ENCODE measurements around the gene MAN2C1.
"Not testable (repeated sequence)": the region's sequence is repeated elsewhere in the genome, so short reads cannot be mapped to it uniquely, and the experiment has no call there.

MAN2C1 gene

DNA sequence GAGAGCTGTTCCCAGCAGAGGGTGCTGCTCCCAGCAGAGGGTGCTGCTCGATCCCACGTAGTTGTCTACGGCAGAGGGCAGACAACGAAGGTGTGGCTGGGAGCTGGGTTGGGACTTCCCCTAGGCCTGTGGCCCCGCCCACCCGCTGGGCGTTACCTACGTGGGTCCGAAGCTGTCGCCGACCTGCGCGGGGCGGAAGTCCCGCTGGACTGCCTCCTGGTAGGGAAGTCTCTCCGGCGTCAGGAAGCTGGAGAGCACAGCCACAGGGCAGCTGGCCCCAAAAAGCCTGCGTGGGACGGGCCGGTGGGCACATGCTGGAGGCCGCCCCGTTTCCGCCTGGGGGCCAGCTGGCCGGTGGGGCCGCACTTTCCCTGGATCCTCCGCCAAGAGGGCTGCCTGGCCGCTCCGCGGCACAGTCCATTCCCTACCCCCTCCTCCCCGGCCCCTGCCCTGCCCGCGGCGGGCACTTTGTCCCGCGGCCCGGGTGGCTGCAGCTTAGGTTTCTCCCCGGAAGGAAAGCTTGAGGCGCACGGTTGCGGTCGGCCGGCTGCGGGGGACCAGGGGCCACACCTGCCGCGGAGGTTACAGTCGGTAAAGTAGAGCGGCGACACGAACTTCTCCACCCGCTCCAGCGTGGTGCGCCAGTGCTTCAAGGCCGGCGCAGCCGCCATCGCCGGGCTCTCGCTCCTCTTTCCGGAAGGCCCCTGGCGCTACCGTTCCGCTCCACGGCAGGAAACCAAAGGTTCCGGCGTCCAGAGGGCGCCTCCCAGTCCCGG lies at the start of gene MAN2C1:
TSS of gene MAN2C1 (minus strand) at position 695 of the 776 bp plus-strand sequence. CDS start at position 671, 24 bp downstream.
- H3K9me3 ChIP-seq (ENCODE audit: low read depth, low read length) = no peaks in the 10 kb centered on the region

DNA sequence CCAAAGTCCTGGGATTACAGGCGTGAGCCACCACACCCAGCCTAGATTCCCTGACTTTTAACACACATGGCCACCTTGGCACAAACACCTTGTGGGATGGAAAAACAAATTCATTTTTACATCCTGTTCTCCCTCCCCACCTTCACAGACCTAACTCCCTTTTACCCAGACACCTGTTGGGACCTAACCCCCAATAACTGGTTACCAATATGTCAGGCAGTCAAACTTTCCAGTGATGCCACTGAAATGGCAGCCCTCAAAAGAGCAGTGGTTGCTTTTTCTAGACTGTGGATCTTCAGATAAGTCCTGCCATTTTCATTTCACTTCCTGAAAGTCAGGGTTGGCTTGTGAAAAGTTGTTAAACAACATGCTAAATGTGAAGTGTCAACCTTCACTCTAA lies 48.2 kb upstream of the MAN2C1 start:
- TF ChIP-seq POLR2AphosphoS5 (IDR thresholded peaks at IDR 0.05; ENCODE audit: borderline replicate concordance, low read depth, low read length) (no peak), FOXP2 (optimal IDR thresholded peaks at IDR 0.05; ENCODE audit: control extremely low read depth, extremely low read length, insufficient read depth) (no peak), EZH2 (IDR thresholded peaks at IDR 0.05) (no peak)
- DNase-seq (ENCODE audit: low read depth, low spot score) = no peak
- Histone ChIP-seq H3K9ac (ENCODE audit: insufficient read length) (no peak overlapping the region), H3K36me3 (ENCODE audit: insufficient read depth, low read length) (peaks cover 54% of the 10 kb centered on the region), H3K27ac (no peak overlapping the region), H3K4me3 (no peak overlapping the region), H3K9me3 (ENCODE audit: low read depth, low read length) (no peaks in the 10 kb centered on the region)

More for the DNA sequence above, at the start of gene MAN2C1:
- peak; percentile 66 for DNase-seq (ENCODE audit: low read depth, low spot score)
- no peak for TF ChIP-seq EZH2 (IDR thresholded peaks at IDR 0.05)
- TF ChIP-seq POLR2AphosphoS5 (IDR thresholded peaks at IDR 0.05; ENCODE audit: borderline replicate concordance, low read depth, low read length) = peak; percentile 87
- peak; percentile 13 for TF ChIP-seq FOXP2 (optimal IDR thresholded peaks at IDR 0.05; ENCODE audit: control extremely low read depth, extremely low read length, insufficient read depth)
- Histone ChIP-seq H3K27ac (peak within 1 kb of the TSS; percentile 93), H3K36me3 (ENCODE audit: insufficient read depth, low read length) (peaks cover 45% of the 10 kb centered on the region), H3K9ac (ENCODE audit: insufficient read length) (peak within 1 kb of the TSS; percentile 97), H3K4me3 (peak within 1 kb of the TSS; percentile 99)

DNA sequence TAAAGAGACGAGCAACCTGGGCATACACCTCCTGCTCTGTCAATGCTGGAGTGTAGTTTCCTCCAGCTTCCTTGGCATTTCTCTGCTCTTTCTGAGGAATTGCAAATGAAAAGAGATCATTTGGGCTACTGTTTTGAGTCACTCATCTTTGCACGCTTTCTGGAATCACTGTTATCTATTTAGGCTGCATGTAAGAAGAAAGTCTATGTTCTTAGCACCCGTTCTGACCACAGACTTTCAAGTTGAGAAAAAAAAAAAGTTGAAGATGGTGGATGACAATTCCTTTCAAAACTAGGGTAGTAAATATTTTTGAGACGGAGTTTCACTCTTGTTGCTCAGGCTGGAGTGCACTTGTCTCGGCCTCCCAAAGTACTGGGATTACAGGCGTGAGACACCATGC lies 41.8 kb upstream of the MAN2C1 start:
- no peak for DNase-seq (ENCODE audit: low read depth, low spot score)
- Histone ChIP-seq H3K27ac (no peak overlapping the region), H3K4me3 (no peak overlapping the region), H3K36me3 (ENCODE audit: insufficient read depth, low read length) (peaks cover 85% of the 10 kb centered on the region), H3K9ac (ENCODE audit: insufficient read length) (no peak overlapping the region), H3K9me3 (ENCODE audit: low read depth, low read length) (no peaks in the 10 kb centered on the region)
- TF ChIP-seq POLR2AphosphoS5 (IDR thresholded peaks at IDR 0.05; ENCODE audit: borderline replicate concordance, low read depth, low read length) = no peak
- no peak for TF ChIP-seq FOXP2 (optimal IDR thresholded peaks at IDR 0.05; ENCODE audit: control extremely low read depth, extremely low read length, insufficient read depth)
- no peak for TF ChIP-seq EZH2 (IDR thresholded peaks at IDR 0.05)

DNA sequence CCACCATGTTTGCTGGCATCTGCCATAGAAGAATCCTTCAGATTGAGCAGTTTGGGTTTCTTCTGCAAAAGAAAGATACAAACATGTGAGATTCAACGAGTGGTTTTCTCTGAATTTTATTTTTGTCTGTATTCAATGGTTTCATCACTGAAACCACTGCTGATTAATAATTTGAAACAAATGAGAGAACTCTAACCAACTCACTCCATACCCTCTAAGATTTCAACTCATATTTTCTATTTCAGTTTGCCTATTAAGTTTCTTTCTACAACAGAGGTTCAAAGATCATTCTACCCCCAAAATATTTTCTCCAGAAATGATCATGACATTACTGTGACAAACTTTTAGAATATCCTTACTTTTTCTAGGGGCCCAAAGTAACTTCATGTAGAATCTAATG lies 38.7 kb upstream of the MAN2C1 start:
- 0 out of 2 replicates have a peak overlapping the region, but pooled peaks have one; percentile 19 for H3K27ac ChIP-seq
- peaks cover 90% of the 10 kb centered on the region for H3K36me3 ChIP-seq (ENCODE audit: insufficient read depth, low read length)
- no peak for DNase-seq (ENCODE audit: low read depth, low spot score)
- H3K4me3 ChIP-seq = no peak overlapping the region
- no peaks in the 10 kb centered on the region for H3K9me3 ChIP-seq (ENCODE audit: low read depth, low read length)
- H3K9ac ChIP-seq (ENCODE audit: insufficient read length) = no peak overlapping the region
- TF ChIP-seq POLR2AphosphoS5 (IDR thresholded peaks at IDR 0.05; ENCODE audit: borderline replicate concordance, low read depth, low read length) (no peak), FOXP2 (optimal IDR thresholded peaks at IDR 0.05; ENCODE audit: control extremely low read depth, extremely low read length, insufficient read depth) (no peak)

DNA sequence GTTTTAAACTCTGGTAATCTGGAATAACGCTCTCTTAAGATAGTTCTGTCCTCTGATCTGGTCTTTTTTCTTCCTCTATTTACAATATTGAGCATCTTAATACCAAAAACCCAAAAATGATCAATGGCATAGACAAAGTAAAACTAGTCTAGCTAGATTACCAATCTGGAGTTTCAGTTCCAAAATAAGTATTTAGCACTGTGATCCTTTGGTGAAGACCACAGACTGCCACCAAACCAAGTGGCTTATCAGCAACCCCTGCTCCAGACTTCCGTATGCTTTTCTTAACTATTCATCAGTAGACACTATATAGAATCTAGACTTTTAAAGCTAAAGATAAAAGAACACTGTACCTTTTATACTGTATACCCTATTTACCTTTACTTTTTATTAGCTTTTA lies 35.5 kb upstream of the MAN2C1 start:
- TF ChIP-seq EZH2 (IDR thresholded peaks at IDR 0.05) (no peak), FOXP2 (optimal IDR thresholded peaks at IDR 0.05; ENCODE audit: control extremely low read depth, extremely low read length, insufficient read depth) (no peak), POLR2AphosphoS5 (IDR thresholded peaks at IDR 0.05; ENCODE audit: borderline replicate concordance, low read depth, low read length) (no peak)
- Histone ChIP-seq H3K4me3 (no peak overlapping the region), H3K9me3 (ENCODE audit: low read depth, low read length) (no peaks in the 10 kb centered on the region), H3K27ac (no peak overlapping the region), H3K9ac (ENCODE audit: insufficient read length) (no peak overlapping the region), H3K36me3 (ENCODE audit: insufficient read depth, low read length) (peaks cover 84% of the 10 kb centered on the region)
- DNase-seq (ENCODE audit: low read depth, low spot score) = no peak

DNA sequence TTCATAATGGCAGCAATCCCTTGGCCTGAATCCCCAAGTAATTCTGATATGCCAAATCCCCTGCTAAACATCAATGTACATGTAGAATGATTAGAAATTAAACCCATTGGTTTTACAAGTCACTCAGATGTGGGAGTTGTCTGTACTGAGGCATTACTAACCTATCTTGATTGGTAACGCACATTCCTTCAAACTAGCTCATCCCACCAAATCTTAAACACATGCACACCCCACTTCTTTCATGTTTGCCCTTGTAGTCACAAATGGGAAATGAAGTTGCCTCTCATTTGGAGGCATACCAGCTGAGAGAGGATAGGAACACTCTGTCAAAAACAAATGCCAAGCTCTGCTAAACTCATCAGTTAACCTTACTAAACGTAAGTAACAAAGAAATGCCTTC lies 29.1 kb upstream of the MAN2C1 start:
- no peak for DNase-seq (ENCODE audit: low read depth, low spot score)
- TF ChIP-seq EZH2 (IDR thresholded peaks at IDR 0.05) = no peak
- Histone ChIP-seq H3K9me3 (ENCODE audit: low read depth, low read length) (no peaks in the 10 kb centered on the region), H3K9ac (ENCODE audit: insufficient read length) (no peak overlapping the region), H3K4me3 (no peak overlapping the region), H3K27ac (no peak overlapping the region), H3K36me3 (ENCODE audit: insufficient read depth, low read length) (peaks cover 90% of the 10 kb centered on the region)

DNA sequence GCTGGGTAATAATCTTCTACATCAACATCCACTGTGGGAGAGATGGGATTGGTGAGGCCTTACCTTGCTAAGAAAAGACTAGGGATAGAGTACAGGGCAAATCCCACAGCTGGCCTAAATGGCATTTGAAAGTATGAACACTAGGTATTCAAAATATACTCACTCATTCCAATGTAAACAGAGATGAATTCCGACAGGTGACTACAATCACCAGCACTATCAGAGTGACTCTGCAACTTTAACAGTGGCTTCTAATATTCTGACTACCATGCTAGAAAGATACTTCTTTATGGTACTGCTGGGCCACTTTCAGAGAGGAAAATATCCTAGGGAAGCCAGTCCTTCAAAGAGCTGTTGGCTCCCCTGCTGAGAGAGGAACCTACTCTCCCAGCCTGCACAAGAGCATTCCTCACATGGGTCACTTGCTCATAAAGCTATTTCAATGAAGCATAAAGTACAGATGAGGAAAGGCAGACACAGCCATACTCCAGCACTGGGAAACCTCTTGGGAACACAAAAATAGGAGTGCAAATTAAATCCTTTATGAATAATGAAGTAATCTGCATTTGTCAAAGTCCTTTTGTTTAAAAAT lies 21.5 kb upstream of the MAN2C1 start:
- Histone ChIP-seq H3K36me3 (ENCODE audit: insufficient read depth, low read length) (peaks cover 99% of the 10 kb centered on the region), H3K27ac (no peak overlapping the region; the same call in 1 of the 2 replicates), H3K9ac (ENCODE audit: insufficient read length) (no peak overlapping the region), H3K4me3 (no peak overlapping the region), H3K9me3 (ENCODE audit: low read depth, low read length) (no peaks in the 10 kb centered on the region)
- no peak for TF ChIP-seq EZH2 (IDR thresholded peaks at IDR 0.05)
- no peak for TF ChIP-seq FOXP2 (optimal IDR thresholded peaks at IDR 0.05; ENCODE audit: control extremely low read depth, extremely low read length, insufficient read depth)
- TF ChIP-seq POLR2AphosphoS5 (IDR thresholded peaks at IDR 0.05; ENCODE audit: borderline replicate concordance, low read depth, low read length) = no peak
- DNase-seq (ENCODE audit: low read depth, low spot score) = no peak

DNA sequence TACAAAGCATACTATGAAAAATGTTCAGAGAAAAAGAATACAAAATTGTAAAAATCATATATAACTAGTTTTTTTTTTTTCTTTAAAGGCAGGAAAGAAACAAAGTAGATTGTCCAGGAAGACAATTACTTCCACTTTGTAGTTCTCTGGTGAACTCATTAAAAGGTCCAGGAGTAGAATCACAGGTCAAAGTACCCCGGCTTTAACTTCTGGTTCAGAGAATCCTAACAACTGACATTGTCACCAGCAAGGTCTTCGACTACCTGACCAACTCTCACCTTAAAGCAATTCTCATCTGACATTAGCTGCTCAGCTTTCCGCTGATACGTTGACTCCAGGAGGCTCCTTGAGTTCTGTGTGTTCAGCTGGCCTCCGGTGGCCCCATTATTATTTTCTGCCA lies 15.6 kb upstream of the MAN2C1 start:
- H3K9ac ChIP-seq (ENCODE audit: insufficient read length); H3K4me3 ChIP-seq; H3K27ac ChIP-seq; H3K9me3 ChIP-seq (ENCODE audit: low read depth, low read length); DNase-seq (ENCODE audit: low read depth, low spot score): not testable (repeated sequence)
- peaks cover 94% of the 10 kb centered on the region for H3K36me3 ChIP-seq (ENCODE audit: insufficient read depth, low read length)

DNA sequence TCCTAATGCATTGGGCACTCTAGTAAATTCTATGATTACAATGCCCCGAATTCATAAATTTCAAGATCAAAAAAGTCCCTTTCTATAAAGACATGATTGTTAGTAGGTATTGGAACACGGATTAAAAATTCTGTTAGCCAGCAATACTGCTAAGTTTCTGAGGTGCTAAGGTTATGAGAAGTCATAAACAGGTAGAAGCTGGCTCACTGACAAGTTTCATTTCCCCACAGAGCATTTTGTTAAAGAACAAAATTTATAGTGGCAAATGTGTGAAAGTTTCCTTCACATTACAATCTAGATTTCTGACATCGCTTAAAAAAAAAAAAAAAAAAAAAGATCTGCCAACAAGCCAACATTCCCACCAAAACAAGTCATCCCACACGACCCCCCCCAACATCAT lies 12.4 kb upstream of the MAN2C1 start:
- H3K36me3 ChIP-seq (ENCODE audit: insufficient read depth, low read length) = peaks cover 84% of the 10 kb centered on the region
- DNase-seq (ENCODE audit: low read depth, low spot score) = no peak
- H3K4me3 ChIP-seq = no peak overlapping the region
- TF ChIP-seq EZH2 (IDR thresholded peaks at IDR 0.05) (no peak), FOXP2 (optimal IDR thresholded peaks at IDR 0.05; ENCODE audit: control extremely low read depth, extremely low read length, insufficient read depth) (no peak), POLR2AphosphoS5 (IDR thresholded peaks at IDR 0.05; ENCODE audit: borderline replicate concordance, low read depth, low read length) (no peak)
- H3K9me3 ChIP-seq (ENCODE audit: low read depth, low read length) = no peaks in the 10 kb centered on the region
- no peak overlapping the region for H3K27ac ChIP-seq
- no peak overlapping the region for H3K9ac ChIP-seq (ENCODE audit: insufficient read length)
